ENCODE results near the gene C20orf173. TPM values are rescaled to one million over a fixed set of nuclear protein-coding genes. Genes with fewer than 3 reads are reported as not detected.

Gene C20orf173
- total RNA-seq, 2 experiments from 2014 or later = not detected

- Histone ChIP-seq H3K4me3 (ENCODE audit: low read length) (no peak overlapping the region), H3K4me1 (ENCODE audit: insufficient read depth, low read length) (no peaks in the 10 kb centered on the region), H3K36me3 (ENCODE audit: insufficient read depth, low read length) (no peaks in the 10 kb centered on the region), H3K9me3 (ENCODE audit: control insufficient read depth in 1 of 2, insufficient read depth in 1 of 2, low read length in 2 of 2) (peaks cover 7 to 20% of the 10 kb centered on the region in 2 experiments), H3K27me3 (ENCODE audit: control insufficient read depth in 1 of 2, insufficient read depth in 2 of 2, low read length in 2 of 2) (no peaks in the 10 kb centered on the region), H3K27ac (ENCODE audit: low read depth in 1 of 2, low read length in 2 of 2) (no peak overlapping the region)
- DNase-seq (no peak), ATAC-seq (ENCODE audit: poor library complexity) (no peak)
- Mint-ChIP-seq H3K27me3 (no peaks in the 10 kb centered on the region), H3K27ac (no peak overlapping the region), H3K4me3 (no peak overlapping the region), H3K36me3 (ENCODE audit: low read depth) (peaks cover 4% of the 10 kb centered on the region), H3K4me1 (ENCODE audit: low read depth) (no peaks in the 10 kb centered on the region), H3K9me3 (peaks cover 2% of the 10 kb centered on the region)
- TF ChIP-seq CTCF (IDR thresholded peaks at IDR 0.05) = no peak
- ChIA-PET POLR2A (no interaction called here), CTCF (no interaction called here)
- intact Hi-C loops (cut with DNase I, micrococcal nuclease) = no loop called here
These were observed 47.4 kb upstream of the C20orf173 start for GRCh38 chr20:35576816-35577215.

- H3K9me3 Mint-ChIP-seq = peaks cover 2% of the 10 kb centered on the region
- H3K27ac Mint-ChIP-seq = no peak overlapping the region
- no peak for DNase-seq
- no peaks in the 10 kb centered on the region for H3K36me3 ChIP-seq (ENCODE audit: insufficient read depth, low read length)
- ChIA-PET POLR2A (no interaction called here), CTCF (no interaction called here)
- intact Hi-C loops (cut with DNase I, micrococcal nuclease) = no loop called here
- H3K4me3 Mint-ChIP-seq = no peak overlapping the region
- no peaks in the 10 kb centered on the region for H3K27me3 ChIP-seq (ENCODE audit: control insufficient read depth in 1 of 2, insufficient read depth in 2 of 2, low read length in 2 of 2)
- no peaks in the 10 kb centered on the region for H3K4me1 ChIP-seq (ENCODE audit: insufficient read depth, low read length)
- ATAC-seq (ENCODE audit: poor library complexity) = no peak
- peaks cover 4% of the 10 kb centered on the region for H3K36me3 Mint-ChIP-seq (ENCODE audit: low read depth)
- no peaks in the 10 kb centered on the region for H3K27me3 Mint-ChIP-seq
- no peaks in the 10 kb centered on the region for H3K4me1 Mint-ChIP-seq (ENCODE audit: low read depth)
- no peak for TF ChIP-seq CTCF (IDR thresholded peaks at IDR 0.05)
- peaks cover 0 to 17% of the 10 kb centered on the region in 2 experiments for H3K9me3 ChIP-seq (ENCODE audit: control insufficient read depth in 1 of 2, insufficient read depth in 1 of 2, low read length in 2 of 2)
- no peak overlapping the region for H3K4me3 ChIP-seq (ENCODE audit: low read length)
- H3K27ac ChIP-seq (ENCODE audit: low read depth in 1 of 2, low read length in 2 of 2) = no peak overlapping the region
These were observed 46.5 kb upstream of the C20orf173 start for GRCh38 chr20:35575958-35576357.

GRCh38 chr20:35572838-35573237 lies 43.4 kb upstream of the C20orf173 start:
- Mint-ChIP-seq H3K9me3 (peaks cover 2% of the 10 kb centered on the region), H3K4me3 (no peak overlapping the region), H3K27ac (no peak overlapping the region), H3K27me3 (no peaks in the 10 kb centered on the region), H3K4me1 (ENCODE audit: low read depth) (no peaks in the 10 kb centered on the region), H3K36me3 (ENCODE audit: low read depth) (peaks cover 4% of the 10 kb centered on the region)
- ATAC-seq (ENCODE audit: poor library complexity) (no peak), DNase-seq (no peak)
- ChIA-PET CTCF (interaction anchor here (0.6 kb wide), 1 partner anchor 46 kb away, joined by 3 read pairs; no protein-coding TSS in a partner anchor), POLR2A (no interaction called here)
- no peak for TF ChIP-seq CTCF (IDR thresholded peaks at IDR 0.05)
- no peaks in the 10 kb centered on the region for H3K36me3 ChIP-seq (ENCODE audit: insufficient read depth, low read length)
- H3K27ac ChIP-seq (ENCODE audit: low read depth in 1 of 2, low read length in 2 of 2) = no peak overlapping the region
- H3K9me3 ChIP-seq (ENCODE audit: control insufficient read depth in 1 of 2, insufficient read depth in 1 of 2, low read length in 2 of 2) = peaks cover 0 to 17% of the 10 kb centered on the region in 2 experiments
- no peaks in the 10 kb centered on the region for H3K4me1 ChIP-seq (ENCODE audit: insufficient read depth, low read length)
- intact Hi-C loops (cut with DNase I, micrococcal nuclease) = no loop called here
- H3K27me3 ChIP-seq (ENCODE audit: control insufficient read depth in 1 of 2, insufficient read depth in 2 of 2, low read length in 2 of 2) = no peaks in the 10 kb centered on the region
- H3K4me3 ChIP-seq (ENCODE audit: low read length) = no peak overlapping the region
